HG02973 (cell line): ENCODE data around the gene TJP2.

Experiments
- ATAC-seq: cut with Tn5 transposase; IDR thresholded peaks from one replicate; pipeline ENCODE4 v1.9.1; 2021; ENCODE audit warnings: moderate library complexity; ENCODE audit not compliant: unreplicated experiment

The TJP2 gene

GRCh38 chr9:69323861-69324260 is 149.8 kb downstream of the TJP2 start:
- no peak for ATAC-seq
